ENCODE measurements around the gene TRIM44. TPM values are rescaled to one million over a fixed set of nuclear protein-coding genes. Genes with fewer than 3 reads are reported as not detected.
"Not testable (repeated sequence)": the region's sequence is repeated elsewhere in the genome, so short reads cannot be mapped to it uniquely, and the experiment has no call there.

The TRIM44 gene
- polyA plus RNA-seq, 4 donors = 8.9 to 35.4 (median 12.8) TPM

GRCh38 chr11:35667257-35667656 lies 4.7 kb downstream of the TRIM44 start:
- peaks cover 0 to 32% of the 10 kb centered on the region in 2 donors for H3K9me3 ChIP-seq (ENCODE audit: control insufficient read depth in 2 of 2, insufficient read depth in 1 of 2, low read depth in 1 of 2, low read length in 1 of 2)
- H3K4me1 ChIP-seq (ENCODE audit: control insufficient read depth in 3 of 3, insufficient read depth in 2 of 3, low read depth in 1 of 3, low read length in 2 of 3) = peaks cover 2 to 11% (median 9%) of the 10 kb centered on the region in 3 donors
- peaks cover 0 to 14% (median 0%) of the 10 kb centered on the region in 3 donors for H3K36me3 ChIP-seq (ENCODE audit: control insufficient read depth in 3 of 3, insufficient read depth in 2 of 3, low read depth in 1 of 3, low read length in 3 of 3)
- no peak for FAIRE-seq
- WGBS, 3 donors = 95 to 100% (median 98%) methylated on average over 1 of the region's 1 CpG
- no peak overlapping the region for H3K27ac ChIP-seq (ENCODE audit: low read depth in 1 of 3, low read length in 2 of 3)
- no peak overlapping the region for H3K4me3 ChIP-seq (ENCODE audit: low read depth in 1 of 3, low read length in 3 of 3)
- no peak for DNase-seq
- H3K27me3 ChIP-seq (ENCODE audit: control insufficient read depth in 3 of 3, insufficient read depth in 3 of 3, low read length in 3 of 3) = no peaks in the 10 kb centered on the region

DNA sequence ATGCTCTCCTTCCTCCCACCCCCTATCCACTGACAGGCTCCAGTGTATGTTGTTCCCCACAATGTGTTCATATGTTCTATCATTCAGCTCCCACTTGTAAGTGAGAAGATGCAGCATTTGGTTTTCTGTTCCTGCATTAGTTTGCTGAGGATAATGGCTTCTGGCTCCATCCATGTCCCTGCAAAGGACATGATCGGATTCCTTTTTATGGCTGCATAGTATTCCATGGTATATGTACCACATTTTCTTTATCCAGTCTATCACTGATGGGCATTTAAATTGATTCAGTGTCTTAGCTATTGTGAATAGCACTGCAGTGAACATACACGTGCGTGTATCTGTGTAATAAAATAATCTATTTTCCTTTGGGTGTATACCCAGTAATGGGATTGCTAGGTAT lies 5.8 kb downstream of the TRIM44 start:
- H3K36me3 ChIP-seq (ENCODE audit: control insufficient read depth in 3 of 3, insufficient read depth in 2 of 3, low read depth in 1 of 3, low read length in 3 of 3) = peaks cover 0 to 12% (median 0%) of the 10 kb centered on the region in 3 donors
- not testable (repeated sequence) for H3K27ac ChIP-seq (ENCODE audit: low read depth in 1 of 3, low read length in 2 of 3); DNase-seq; FAIRE-seq; H3K4me3 ChIP-seq (ENCODE audit: low read depth in 1 of 3, low read length in 3 of 3); H3K4me1 ChIP-seq (ENCODE audit: control insufficient read depth in 3 of 3, insufficient read depth in 2 of 3, low read depth in 1 of 3, low read length in 2 of 3); H3K27me3 ChIP-seq (ENCODE audit: control insufficient read depth in 3 of 3, insufficient read depth in 3 of 3, low read length in 3 of 3)
- peaks cover 0 to 29% of the 10 kb centered on the region in 2 donors for H3K9me3 ChIP-seq (ENCODE audit: control insufficient read depth in 2 of 2, insufficient read depth in 1 of 2, low read depth in 1 of 2, low read length in 1 of 2)
- WGBS, 3 donors = 96 to 100% (median 99%) methylated on average over 3 of the region's 3 CpGs

GRCh38 chr11:35671396-35672127 lies 9.0 kb downstream of the TRIM44 start:
- peaks cover 0 to 3% (median under 1%) of the 10 kb centered on the region in 3 donors for H3K4me1 ChIP-seq (ENCODE audit: control insufficient read depth in 3 of 3, insufficient read depth in 2 of 3, low read depth in 1 of 3, low read length in 2 of 3)
- DNase-seq (no peak), FAIRE-seq (no peak)
- no peak overlapping the region for H3K4me3 ChIP-seq (ENCODE audit: low read depth in 1 of 3, low read length in 3 of 3)
- peaks cover 0 to 3% (median 0%) of the 10 kb centered on the region in 3 donors for H3K36me3 ChIP-seq (ENCODE audit: control insufficient read depth in 3 of 3, insufficient read depth in 2 of 3, low read depth in 1 of 3, low read length in 3 of 3)
- no peak overlapping the region for H3K27ac ChIP-seq (ENCODE audit: low read depth in 1 of 3, low read length in 2 of 3)
- peaks cover 0 to 10% of the 10 kb centered on the region in 2 donors for H3K9me3 ChIP-seq (ENCODE audit: control insufficient read depth in 2 of 2, insufficient read depth in 1 of 2, low read depth in 1 of 2, low read length in 1 of 2)
- H3K27me3 ChIP-seq (ENCODE audit: control insufficient read depth in 3 of 3, insufficient read depth in 3 of 3, low read length in 3 of 3) = no peaks in the 10 kb centered on the region
- WGBS, 3 donors = 93 to 98% (median 94%) methylated on average over 3 of the region's 3 CpGs

- Histone ChIP-seq H3K27me3 (ENCODE audit: control insufficient read depth in 3 of 3, insufficient read depth in 3 of 3, low read length in 3 of 3) (no peaks in the 10 kb centered on the region), H3K4me1 (ENCODE audit: control insufficient read depth in 3 of 3, insufficient read depth in 2 of 3, low read depth in 1 of 3, low read length in 2 of 3) (peaks cover 0 to 3% (median 3%) of the 10 kb centered on the region in 3 donors), H3K27ac (ENCODE audit: low read depth in 1 of 3, low read length in 2 of 3) (no peak overlapping the region), H3K9me3 (ENCODE audit: control insufficient read depth in 2 of 2, insufficient read depth in 1 of 2, low read depth in 1 of 2, low read length in 1 of 2) (peaks cover 0 to 5% of the 10 kb centered on the region in 2 donors), H3K36me3 (ENCODE audit: control insufficient read depth in 3 of 3, insufficient read depth in 2 of 3, low read depth in 1 of 3, low read length in 3 of 3) (no peaks in the 10 kb centered on the region), H3K4me3 (ENCODE audit: low read depth in 1 of 3, low read length in 3 of 3) (no peak overlapping the region)
- FAIRE-seq = no peak
- DNase-seq = no peak
- 94 to 96% (median 95%) methylated on average over 3 of the region's 3 CpGs for WGBS, 3 donors
Observed at GRCh38 chr11:35672608-35673007, 10.0 kb downstream of the TRIM44 start.

GRCh38 chr11:35675901-35676610 lies 13.5 kb downstream of the TRIM44 start:
- H3K4me3 ChIP-seq (ENCODE audit: low read depth in 1 of 3, low read length in 3 of 3) = no peak overlapping the region
- H3K4me1 ChIP-seq (ENCODE audit: control insufficient read depth in 3 of 3, insufficient read depth in 2 of 3, low read depth in 1 of 3, low read length in 2 of 3) = peaks cover 0 to 3% (median 0%) of the 10 kb centered on the region in 3 donors
- peak overlapping the region in 1 of 3 donors; percentile 18 for H3K27ac ChIP-seq (ENCODE audit: low read depth in 1 of 3, low read length in 2 of 3)
- H3K9me3 ChIP-seq (ENCODE audit: control insufficient read depth in 2 of 2, insufficient read depth in 1 of 2, low read depth in 1 of 2, low read length in 1 of 2) = no peaks in the 10 kb centered on the region
- DNase-seq (no peak), FAIRE-seq (no peak)
- no peaks in the 10 kb centered on the region for H3K27me3 ChIP-seq (ENCODE audit: control insufficient read depth in 3 of 3, insufficient read depth in 3 of 3, low read length in 3 of 3)
- H3K36me3 ChIP-seq (ENCODE audit: control insufficient read depth in 3 of 3, insufficient read depth in 2 of 3, low read depth in 1 of 3, low read length in 3 of 3) = no peaks in the 10 kb centered on the region
- WGBS, 3 donors = 80 to 89% (median 82%) methylated on average over 1 of the region's 1 CpG

DNA sequence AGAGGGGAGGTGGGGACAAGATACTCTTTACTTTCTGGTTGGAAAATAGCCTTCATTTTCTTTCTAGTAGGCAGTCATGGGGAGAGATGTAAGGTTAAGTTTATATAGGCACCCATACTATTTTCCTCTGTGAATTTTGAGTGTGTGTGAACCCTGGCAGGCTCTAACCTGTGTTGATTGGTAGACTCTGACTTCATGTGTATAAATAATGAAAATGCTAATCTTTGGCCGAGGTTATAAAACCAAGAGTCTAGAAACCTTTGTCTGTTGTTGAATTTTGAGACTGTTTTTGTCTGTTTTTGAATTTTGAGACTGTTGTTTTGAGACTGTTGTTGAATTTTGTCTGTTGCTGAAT lies 14.0 kb downstream of the TRIM44 start:
- Histone ChIP-seq H3K36me3 (ENCODE audit: control insufficient read depth in 3 of 3, insufficient read depth in 2 of 3, low read depth in 1 of 3, low read length in 3 of 3) (no peaks in the 10 kb centered on the region), H3K4me1 (ENCODE audit: control insufficient read depth in 3 of 3, insufficient read depth in 2 of 3, low read depth in 1 of 3, low read length in 2 of 3) (peaks cover 0 to 6% (median 0%) of the 10 kb centered on the region in 3 donors), H3K27me3 (ENCODE audit: control insufficient read depth in 3 of 3, insufficient read depth in 3 of 3, low read length in 3 of 3) (no peaks in the 10 kb centered on the region), H3K4me3 (ENCODE audit: low read depth in 1 of 3, low read length in 3 of 3) (no peak overlapping the region), H3K27ac (ENCODE audit: low read depth in 1 of 3, low read length in 2 of 3) (peak overlapping the region in 1 of 3 donors; percentile 18), H3K9me3 (ENCODE audit: control insufficient read depth in 2 of 2, insufficient read depth in 1 of 2, low read depth in 1 of 2, low read length in 1 of 2) (no peaks in the 10 kb centered on the region)
- FAIRE-seq (no peak), DNase-seq (no peak)
- 44 to 50% (median 48%) methylated on average over 1 of the region's 1 CpG for WGBS, 3 donors

- Histone ChIP-seq H3K27me3 (ENCODE audit: control insufficient read depth in 3 of 3, insufficient read depth in 3 of 3, low read length in 3 of 3) (no peaks in the 10 kb centered on the region), H3K27ac (ENCODE audit: low read depth in 1 of 3, low read length in 2 of 3) (no peak overlapping the region), H3K36me3 (ENCODE audit: control insufficient read depth in 3 of 3, insufficient read depth in 2 of 3, low read depth in 1 of 3, low read length in 3 of 3) (no peaks in the 10 kb centered on the region), H3K9me3 (ENCODE audit: control insufficient read depth in 2 of 2, insufficient read depth in 1 of 2, low read depth in 1 of 2, low read length in 1 of 2) (no peaks in the 10 kb centered on the region), H3K4me3 (ENCODE audit: low read depth in 1 of 3, low read length in 3 of 3) (no peak overlapping the region), H3K4me1 (ENCODE audit: control insufficient read depth in 3 of 3, insufficient read depth in 2 of 3, low read depth in 1 of 3, low read length in 2 of 3) (peaks cover 6 to 19% (median 9%) of the 10 kb centered on the region in 3 donors)
- FAIRE-seq (no peak), DNase-seq (no peak)
- WGBS, 3 donors = 94 to 97% (median 96%) methylated on average over 1 of the region's 1 CpG
Observed at GRCh38 chr11:35677904-35678303, 15.3 kb downstream of the TRIM44 start.

DNA sequence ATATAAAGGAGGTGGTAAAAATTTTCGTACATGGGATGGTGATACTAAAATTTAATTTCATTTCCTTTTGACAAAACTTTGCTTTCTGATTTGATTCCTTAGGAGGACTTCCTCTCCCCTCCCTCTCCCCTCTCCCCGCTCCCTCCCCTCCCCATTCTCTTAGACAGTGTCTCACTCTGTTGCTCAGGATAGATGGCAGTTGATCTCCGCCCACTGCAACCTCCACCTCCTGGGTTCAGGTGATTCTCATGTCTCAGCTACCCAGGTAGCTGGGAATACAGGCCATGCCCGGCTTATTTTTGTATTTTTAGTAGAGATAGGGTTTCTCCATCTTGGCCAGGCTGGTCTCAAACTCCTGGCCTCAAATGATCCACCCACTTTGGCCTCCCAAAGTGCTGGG lies 15.9 kb downstream of the TRIM44 start:
- Histone ChIP-seq H3K27ac (ENCODE audit: low read depth in 1 of 3, low read length in 2 of 3) (no peak overlapping the region), H3K36me3 (ENCODE audit: control insufficient read depth in 3 of 3, insufficient read depth in 2 of 3, low read depth in 1 of 3, low read length in 3 of 3) (no peaks in the 10 kb centered on the region), H3K4me1 (ENCODE audit: control insufficient read depth in 3 of 3, insufficient read depth in 2 of 3, low read depth in 1 of 3, low read length in 2 of 3) (peaks cover 6 to 24% (median 11%) of the 10 kb centered on the region in 3 donors), H3K9me3 (ENCODE audit: control insufficient read depth in 2 of 2, insufficient read depth in 1 of 2, low read depth in 1 of 2, low read length in 1 of 2) (no peaks in the 10 kb centered on the region), H3K27me3 (ENCODE audit: control insufficient read depth in 3 of 3, insufficient read depth in 3 of 3, low read length in 3 of 3) (no peaks in the 10 kb centered on the region), H3K4me3 (ENCODE audit: low read depth in 1 of 3, low read length in 3 of 3) (no peak overlapping the region)
- FAIRE-seq = no peak
- WGBS, 3 donors = 90 to 98% (median 91%) methylated on average over 4 of the region's 4 CpGs
- no peak for DNase-seq

Measured in small intestine (tissue), 7 donors.